Neural crest cell (in vitro differentiated cells): ENCODE measurements around the gene SNX32. TPM values are rescaled to one million over a fixed set of nuclear protein-coding genes. Genes with fewer than 3 reads are reported as not detected.

Experiments
- DNase-seq: peaks from one replicate; pipeline ENCODE4 v3.0.0; 2021; ENCODE audit warnings: low read depth, mixed read lengths, low spot score
- H3K27ac Mint-ChIP-seq: one replicate; pipeline ENCODE4 v1.8.0; 2021; ENCODE audit warnings: mild to moderate bottlenecking, mixed read lengths; ENCODE audit not compliant: unreplicated experiment
- H3K27me3 Mint-ChIP-seq: 2 replicates; pipeline ENCODE4 v1.8.0; 2021; ENCODE audit warnings: low read depth, mild to moderate bottlenecking, mixed read lengths
- H3K36me3 Mint-ChIP-seq: 2 replicates; pipeline ENCODE4 v1.8.0; 2021; ENCODE audit warnings: low read depth, mild to moderate bottlenecking, mixed read lengths
- H3K4me1 Mint-ChIP-seq: 2 replicates; pipeline ENCODE4 v1.8.0; 2021; ENCODE audit warnings: mixed read lengths
- H3K4me3 Mint-ChIP-seq: one replicate; pipeline ENCODE4 v1.8.0; 2021; ENCODE audit warnings: mild to moderate bottlenecking, mixed read lengths
- H3K9me3 Mint-ChIP-seq: 2 replicates; pipeline ENCODE4 v1.8.0; 2021; ENCODE audit warnings: mixed read lengths
- total RNA-seq: library from RNA; stranded (reverse); gene quantifications from 2 replicates; pipeline ENCODE4 v1.2.1, GENCODE V29; 2021
- TF ChIP-seq, protein P1 (sequence below): fragments of 200-600 bp; sonication (generic); conservative IDR thresholded peaks from 2 replicates; pipeline ENCODE4 v1.5.0; 2021; ENCODE audit warnings: antibody characterized with exemption, mild to moderate bottlenecking

Gene SNX32
- total RNA-seq, 1 donor from 2014 or later, result 1.9 TPM

- peaks cover 35% of the 10 kb centered on the region for H3K4me1 Mint-ChIP-seq
- H3K36me3 Mint-ChIP-seq, result no peaks in the 10 kb centered on the region
- H3K27me3 Mint-ChIP-seq, result peaks cover 62% of the 10 kb centered on the region
- TF ChIP-seq, protein P1, sequence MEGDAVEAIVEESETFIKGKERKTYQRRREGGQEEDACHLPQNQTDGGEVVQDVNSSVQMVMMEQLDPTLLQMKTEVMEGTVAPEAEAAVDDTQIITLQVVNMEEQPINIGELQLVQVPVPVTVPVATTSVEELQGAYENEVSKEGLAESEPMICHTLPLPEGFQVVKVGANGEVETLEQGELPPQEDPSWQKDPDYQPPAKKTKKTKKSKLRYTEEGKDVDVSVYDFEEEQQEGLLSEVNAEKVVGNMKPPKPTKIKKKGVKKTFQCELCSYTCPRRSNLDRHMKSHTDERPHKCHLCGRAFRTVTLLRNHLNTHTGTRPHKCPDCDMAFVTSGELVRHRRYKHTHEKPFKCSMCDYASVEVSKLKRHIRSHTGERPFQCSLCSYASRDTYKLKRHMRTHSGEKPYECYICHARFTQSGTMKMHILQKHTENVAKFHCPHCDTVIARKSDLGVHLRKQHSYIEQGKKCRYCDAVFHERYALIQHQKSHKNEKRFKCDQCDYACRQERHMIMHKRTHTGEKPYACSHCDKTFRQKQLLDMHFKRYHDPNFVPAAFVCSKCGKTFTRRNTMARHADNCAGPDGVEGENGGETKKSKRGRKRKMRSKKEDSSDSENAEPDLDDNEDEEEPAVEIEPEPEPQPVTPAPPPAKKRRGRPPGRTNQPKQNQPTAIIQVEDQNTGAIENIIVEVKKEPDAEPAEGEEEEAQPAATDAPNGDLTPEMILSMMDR, result no peak
- peak within 1 kb of the TSS; percentile 78 for H3K4me3 Mint-ChIP-seq
- no peaks in the 10 kb centered on the region for H3K9me3 Mint-ChIP-seq
- DNase-seq, result peak; percentile 46
- no peak within 1 kb of the TSS for H3K27ac Mint-ChIP-seq
These were observed 66.5 kb downstream of the SNX32 start, which contains the start of gene FOSL1 for GRCh38 chr11:65900125-65900898. Gene FOSL1 (minus strand): TSS chr11:65900388. CDS start chr11:65900339, 49 bp downstream.

DNA sequence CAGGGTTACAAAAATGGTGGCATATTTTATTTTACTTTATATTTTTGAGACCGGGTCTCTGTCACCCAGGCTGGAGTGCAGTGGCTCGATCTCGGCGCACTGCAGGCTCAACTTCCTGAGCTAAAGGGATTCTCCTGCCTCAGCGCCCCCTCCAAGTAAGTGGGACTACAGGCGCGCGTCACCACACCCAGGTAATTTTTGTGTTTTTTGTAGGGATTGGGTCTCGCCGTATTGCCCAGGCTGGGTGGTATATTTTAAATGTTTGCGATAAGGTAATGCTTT lies 67.1 kb downstream of the SNX32 start:
- Mint-ChIP-seq H3K4me1 (peaks cover 35% of the 10 kb centered on the region), H3K27me3 (peaks cover 57% of the 10 kb centered on the region), H3K36me3 (no peaks in the 10 kb centered on the region), H3K9me3 (no peaks in the 10 kb centered on the region), H3K27ac (no peak overlapping the region), H3K4me3 (peak overlapping the region; percentile 78)
- TF ChIP-seq, protein P1, result no peak
- DNase-seq, result no peak

DNA sequence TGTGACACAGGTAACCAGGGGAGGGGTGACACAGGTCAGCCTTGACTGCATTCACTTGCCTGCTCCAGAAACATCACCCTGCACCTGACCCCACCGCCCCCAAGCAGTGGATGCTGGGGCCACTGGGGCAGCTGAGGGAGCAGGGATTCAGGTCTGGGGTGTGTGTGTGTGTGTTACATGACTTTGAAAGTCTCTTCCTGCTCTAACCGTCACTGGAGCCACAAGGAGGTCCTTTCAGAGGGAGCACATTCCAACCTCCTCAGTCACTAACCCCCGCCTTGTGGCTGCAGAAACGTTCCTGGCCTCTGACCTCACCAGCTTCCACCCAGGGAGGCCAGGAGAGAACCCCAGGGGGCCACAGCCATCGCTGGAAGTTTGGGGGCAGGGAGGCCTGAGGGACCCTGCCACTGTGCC lies 69.3 kb downstream of the SNX32 start:
- DNase-seq, result no peak
- Mint-ChIP-seq H3K4me3 (peak overlapping the region; percentile 49), H3K27ac (peak overlapping the region; percentile 83), H3K9me3 (no peaks in the 10 kb centered on the region), H3K27me3 (peaks cover 47% of the 10 kb centered on the region), H3K36me3 (no peaks in the 10 kb centered on the region), H3K4me1 (peaks cover 35% of the 10 kb centered on the region)
- TF ChIP-seq, protein P1, result no peak

Other genes starting within 250 kb of the SNX32 start
- 1.0 and 1.1 TPM in 2 replicates for gene KCNK7, start 238.2 kb upstream of the SNX32 start, total RNA-seq
- gene MAP3K11, start 219.7 kb upstream of the SNX32 start, total RNA-seq, result 88.3 and 94.0 TPM in 2 replicates
- 58.2 and 58.9 TPM in 2 replicates for gene PCNX3, start 218.2 kb upstream of the SNX32 start, total RNA-seq
- gene SIPA1, start 195.9 kb upstream of the SNX32 start, total RNA-seq, result 17.5 and 23.6 TPM in 2 replicates
- 49.0 and 53.7 TPM in 2 replicates for gene RELA, start 171.0 kb upstream of the SNX32 start, total RNA-seq
- gene KAT5, start 121.7 kb upstream of the SNX32 start, total RNA-seq, result 70.5 and 74.9 TPM in 2 replicates
- gene RNASEH2C, start 113.2 kb upstream of the SNX32 start, total RNA-seq, result 69.4 and 72.1 TPM in 2 replicates
- gene AP5B1, start 53.0 kb upstream of the SNX32 start, total RNA-seq, result 10.7 and 10.8 TPM in 2 replicates
- gene OVOL1, start 46.9 kb upstream of the SNX32 start, total RNA-seq, result not detected in 2 replicates
- 1,357 and 1,437 TPM in 2 replicates for gene CFL1, start 24.2 kb downstream of the SNX32 start, total RNA-seq
- 63.8 and 73.5 TPM in 2 replicates for gene MUS81, start 26.5 kb downstream of the SNX32 start, total RNA-seq
- gene EFEMP2, start 38.8 kb downstream of the SNX32 start, total RNA-seq, result 36.0 and 38.0 TPM in 2 replicates
- gene CTSW, start 45.9 kb downstream of the SNX32 start, total RNA-seq, result not detected in 2 replicates
- 88.1 and 90.0 TPM in 2 replicates for gene FIBP, start 54.5 kb downstream of the SNX32 start, total RNA-seq
- 29.3 and 29.4 TPM in 2 replicates for gene CCDC85B, start 56.7 kb downstream of the SNX32 start, total RNA-seq
- gene FOSL1, start 66.4 kb downstream of the SNX32 start, total RNA-seq, result 4.2 and 4.7 TPM in 2 replicates
- 25.7 and 27.2 TPM in 2 replicates for gene C11orf68, start 85.1 kb downstream of the SNX32 start, total RNA-seq
- 101 and 110 TPM in 2 replicates for gene DRAP1, start 85.5 kb downstream of the SNX32 start, total RNA-seq
- 1.8 and 2.7 TPM in 2 replicates for gene TSGA10IP, start 111.5 kb downstream of the SNX32 start, total RNA-seq
- gene SART1, start 127.8 kb downstream of the SNX32 start, total RNA-seq, result 64.7 and 66.4 TPM in 2 replicates
- 58.0 and 61.0 TPM in 2 replicates for gene EIF1AD, start 168.2 kb downstream of the SNX32 start, total RNA-seq
- gene BANF1, start 168.5 kb downstream of the SNX32 start, total RNA-seq, result 348 and 358 TPM in 2 replicates
- gene CST6, start 178.0 kb downstream of the SNX32 start, total RNA-seq, result not detected in 2 replicates
- not detected in 2 replicates for gene CATSPER1, start 192.5 kb downstream of the SNX32 start, total RNA-seq
- 8.7 and 9.7 TPM in 2 replicates for gene GAL3ST3, start 215.2 kb downstream of the SNX32 start, total RNA-seq
- gene SF3B2, start 218.4 kb downstream of the SNX32 start, total RNA-seq, result 261 and 262 TPM in 2 replicates
- 47.9 and 54.3 TPM in 2 replicates for gene PACS1, start 236.3 kb downstream of the SNX32 start, total RNA-seq